ENCODE results near the gene VIL1. TPM values are rescaled to one million over a fixed set of nuclear protein-coding genes. Genes with fewer than 3 reads are reported as not detected.

VIL1 gene
- total RNA-seq, 1 experiment from 2014 or later: not detected

- Histone ChIP-seq H3K36me3 (ENCODE audit: insufficient read depth, low read length, poor library complexity, severe bottlenecking) (peaks cover 30% of the 10 kb centered on the region), H3K9me3 (ENCODE audit: low read depth, low read length, poor library complexity, severe bottlenecking) (no peaks in the 10 kb centered on the region), H3K4me1 (ENCODE audit: insufficient read depth, low read length, poor library complexity, severe bottlenecking) (no peaks in the 10 kb centered on the region), H3K27me3 (replicated peaks; ENCODE audit: insufficient read depth, low read depth, low read length, poor library complexity) (no peaks in the 10 kb centered on the region), H3K27ac (ENCODE audit: low read depth, low read length, poor library complexity, severe bottlenecking) (no peak overlapping the region), H3K4me3 (ENCODE audit: low read depth, low read length, poor library complexity, severe bottlenecking) (no peak overlapping the region)
- TF ChIP-seq CTCF (conservative IDR thresholded peaks at IDR 0.05; ENCODE audit: low read depth, low read length) (no peak), EZH2 (IDR thresholded peaks at IDR 0.05; ENCODE audit: borderline replicate concordance, low read depth, low read length, poor library complexity, severe bottlenecking) (no peak)
- no TSS peak for BruUV-seq (replicated peaks)
- ChIA-PET CTCF (interaction anchor here (0.7 kb wide), 1 partner anchor 182 kb away, joined by 8 read pairs; no protein-coding TSS in a partner anchor), POLR2A (ENCODE audit: low non-redundant PET) (no interaction called here)
- no peak for DNase-seq (ENCODE audit: low spot score)
- intact Hi-C loops (cut with micrococcal nuclease; ENCODE audit: unreplicated experiment): no loop called here
Observed at GRCh38 chr2:218471982-218472381, 53.1 kb downstream of the VIL1 start.

GRCh38 chr2:218472988-218473387 is 54.1 kb downstream of the VIL1 start:
- CTCF ChIA-PET: no interaction called here
- Histone ChIP-seq H3K9me3 (ENCODE audit: low read depth, low read length, poor library complexity, severe bottlenecking) (no peaks in the 10 kb centered on the region), H3K27ac (ENCODE audit: low read depth, low read length, poor library complexity, severe bottlenecking) (no peak overlapping the region), H3K36me3 (ENCODE audit: insufficient read depth, low read length, poor library complexity, severe bottlenecking) (peaks cover 35% of the 10 kb centered on the region), H3K4me1 (ENCODE audit: insufficient read depth, low read length, poor library complexity, severe bottlenecking) (no peaks in the 10 kb centered on the region), H3K4me3 (ENCODE audit: low read depth, low read length, poor library complexity, severe bottlenecking) (no peak overlapping the region), H3K27me3 (replicated peaks; ENCODE audit: insufficient read depth, low read depth, low read length, poor library complexity) (no peaks in the 10 kb centered on the region)
- DNase-seq (ENCODE audit: low spot score): no peak
- POLR2A ChIA-PET (ENCODE audit: low non-redundant PET): no interaction called here
- no peak for TF ChIP-seq EZH2 (IDR thresholded peaks at IDR 0.05; ENCODE audit: borderline replicate concordance, low read depth, low read length, poor library complexity, severe bottlenecking)
- intact Hi-C loops (cut with micrococcal nuclease; ENCODE audit: unreplicated experiment): no loop called here
- no TSS peak for BruUV-seq (replicated peaks)

GRCh38 chr2:218474527-218474926 is 55.6 kb downstream of the VIL1 start:
- Histone ChIP-seq H3K4me3 (ENCODE audit: low read depth, low read length, poor library complexity, severe bottlenecking) (no peak overlapping the region), H3K4me1 (ENCODE audit: insufficient read depth, low read length, poor library complexity, severe bottlenecking) (no peaks in the 10 kb centered on the region), H3K36me3 (ENCODE audit: insufficient read depth, low read length, poor library complexity, severe bottlenecking) (peaks cover 42% of the 10 kb centered on the region), H3K27ac (ENCODE audit: low read depth, low read length, poor library complexity, severe bottlenecking) (no peak overlapping the region), H3K27me3 (replicated peaks; ENCODE audit: insufficient read depth, low read depth, low read length, poor library complexity) (no peaks in the 10 kb centered on the region), H3K9me3 (ENCODE audit: low read depth, low read length, poor library complexity, severe bottlenecking) (no peaks in the 10 kb centered on the region)
- BruUV-seq (replicated peaks): no TSS peak
- no peak for TF ChIP-seq CTCF (conservative IDR thresholded peaks at IDR 0.05; ENCODE audit: low read depth, low read length)
- no peak for TF ChIP-seq EZH2 (IDR thresholded peaks at IDR 0.05; ENCODE audit: borderline replicate concordance, low read depth, low read length, poor library complexity, severe bottlenecking)
- CTCF ChIA-PET: no interaction called here
- POLR2A ChIA-PET (ENCODE audit: low non-redundant PET): no interaction called here
- no peak for DNase-seq (ENCODE audit: low spot score)
- intact Hi-C loops (cut with micrococcal nuclease; ENCODE audit: unreplicated experiment): no loop called here

- Histone ChIP-seq H3K27ac (ENCODE audit: low read depth, low read length, poor library complexity, severe bottlenecking) (no peak overlapping the region), H3K36me3 (ENCODE audit: insufficient read depth, low read length, poor library complexity, severe bottlenecking) (peaks cover 58% of the 10 kb centered on the region), H3K4me1 (ENCODE audit: insufficient read depth, low read length, poor library complexity, severe bottlenecking) (no peaks in the 10 kb centered on the region), H3K27me3 (replicated peaks; ENCODE audit: insufficient read depth, low read depth, low read length, poor library complexity) (no peaks in the 10 kb centered on the region), H3K4me3 (ENCODE audit: low read depth, low read length, poor library complexity, severe bottlenecking) (no peak overlapping the region), H3K9me3 (ENCODE audit: low read depth, low read length, poor library complexity, severe bottlenecking) (no peaks in the 10 kb centered on the region)
- CTCF ChIA-PET: no interaction called here
- intact Hi-C loops (cut with micrococcal nuclease; ENCODE audit: unreplicated experiment): no loop called here
- TF ChIP-seq EZH2 (IDR thresholded peaks at IDR 0.05; ENCODE audit: borderline replicate concordance, low read depth, low read length, poor library complexity, severe bottlenecking): no peak
- no peak for TF ChIP-seq CTCF (conservative IDR thresholded peaks at IDR 0.05; ENCODE audit: low read depth, low read length)
- POLR2A ChIA-PET (ENCODE audit: low non-redundant PET): no interaction called here
- no TSS peak for BruUV-seq (replicated peaks)
- no peak for DNase-seq (ENCODE audit: low spot score)
Observed at GRCh38 chr2:218476676-218477075, 57.8 kb downstream of the VIL1 start.
